DMS 273 (cell line): Measurements from ENCODE around the gene SMCHD1.
"Not testable (repeated sequence)": the region's sequence is repeated elsewhere in the genome, so short reads cannot be mapped to it uniquely, and the experiment has no call there.

Experiments
- DNase-seq: peaks from one replicate; lab custom pipeline; 2025; ENCODE audit not compliant: unreplicated experiment; lab: John Stamatoyannopoulos, UW

SMCHD1 gene

GRCh38 chr18:2850816-2851215, 195.3 kb downstream of the SMCHD1 start:
- no peak for DNase-seq

- no peak for DNase-seq
Observed at GRCh38 chr18:2851771-2852170, 196.2 kb downstream of the SMCHD1 start.

- DNase-seq = not testable (repeated sequence)
Observed at GRCh38 chr18:2852460-2852859, 196.9 kb downstream of the SMCHD1 start.

- DNase-seq = no peak
Observed at GRCh38 chr18:2853173-2853925, 197.8 kb downstream of the SMCHD1 start.

- DNase-seq = no peak
Observed at GRCh38 chr18:2853926-2854664, 198.6 kb downstream of the SMCHD1 start.
